Measurements from ENCODE around the gene MATCAP1. TPM values are rescaled to one million over a fixed set of nuclear protein-coding genes. Genes with fewer than 3 reads are reported as not detected.

Gene MATCAP1
- total and polyA plus RNA-seq, 4 donors, result 1.5 to 4.8 (median 3.2) TPM

- Histone ChIP-seq H3K4me1 (ENCODE audit: control insufficient read depth in 4 of 4, insufficient read depth in 4 of 4, low read length in 3 of 4) (peaks cover 13 to 41% (median 25%) of the 10 kb centered on the region in 4 donors), H3K27ac (ENCODE audit: low read depth in 1 of 2, low read length in 2 of 2) (no peak overlapping the region), H3K4me3 (ENCODE audit: low read depth in 1 of 3, low read length in 3 of 3) (no peak overlapping the region), H3K36me3 (ENCODE audit: control insufficient read depth in 4 of 4, insufficient read depth in 3 of 4, low read depth in 1 of 4, low read length in 3 of 4) (no peaks in the 10 kb centered on the region), H3K27me3 (ENCODE audit: control insufficient read depth in 4 of 4, insufficient read depth in 4 of 4, low read length in 3 of 4) (no peaks in the 10 kb centered on the region), H3K9ac (ENCODE audit: low read depth in 1 of 2, low read length in 2 of 2) (no peak overlapping the region), H3K9me3 (ENCODE audit: control insufficient read depth in 4 of 4, low read length in 3 of 4) (no peaks in the 10 kb centered on the region)
- WGBS, result 67% methylated on average over 2 of the region's 2 CpGs
- TF ChIP-seq SP1 (IDR thresholded peaks at IDR 0.05) (no peak), RXRA (IDR thresholded peaks at IDR 0.05) (no peak), YY1 (IDR thresholded peaks at IDR 0.05) (no peak), CTCF (IDR thresholded peaks at IDR 0.05; ENCODE audit: low read depth, low read length, missing input control) (no peak), REST (IDR thresholded peaks at IDR 0.05) (no peak), JUND (IDR thresholded peaks at IDR 0.05) (no peak), ZBTB33 (IDR thresholded peaks at IDR 0.05) (no peak), HNF4A (conservative IDR thresholded peaks at IDR 0.05) (no peak)
- no peak for DNase-seq (ENCODE audit: low spot score)
These were observed 2.4 kb downstream of the MATCAP1 start for GRCh38 chr16:67181346-67181745.

- no peaks in the 10 kb centered on the region for H3K9me3 ChIP-seq (ENCODE audit: control insufficient read depth in 4 of 4, low read length in 3 of 4)
- no peak overlapping the region for H3K27ac ChIP-seq (ENCODE audit: low read depth in 1 of 2, low read length in 2 of 2)
- DNase-seq (ENCODE audit: low spot score), result no peak
- H3K9ac ChIP-seq (ENCODE audit: low read depth in 1 of 2, low read length in 2 of 2), result no peak overlapping the region
- H3K27me3 ChIP-seq (ENCODE audit: control insufficient read depth in 4 of 4, insufficient read depth in 4 of 4, low read length in 3 of 4), result no peaks in the 10 kb centered on the region
- no peak overlapping the region for H3K4me3 ChIP-seq (ENCODE audit: low read depth in 1 of 3, low read length in 3 of 3)
- 94% methylated on average over 16 of the region's 16 CpGs for WGBS
- H3K4me1 ChIP-seq (ENCODE audit: control insufficient read depth in 4 of 4, insufficient read depth in 4 of 4, low read length in 3 of 4), result peaks cover 11 to 34% (median 18%) of the 10 kb centered on the region in 4 donors
- no peak for TF ChIP-seq HNF4G (IDR thresholded peaks at IDR 0.05)
- TF ChIP-seq GABPA (IDR thresholded peaks at IDR 0.05 in 1 of 2, conservative IDR thresholded peaks at IDR 0.05 in 1 of 2), result no peak
- TF ChIP-seq EGR1 (IDR thresholded peaks at IDR 0.05; ENCODE audit: low read depth in 2 of 2), result no peak
- TF ChIP-seq NR2F2 (IDR thresholded peaks at IDR 0.05), result no peak
- no peak for TF ChIP-seq TAF1 (conservative IDR thresholded peaks at IDR 0.05)
- no peak for TF ChIP-seq REST (IDR thresholded peaks at IDR 0.05)
- no peak for TF ChIP-seq ZBTB33 (IDR thresholded peaks at IDR 0.05)
- H3K36me3 ChIP-seq (ENCODE audit: control insufficient read depth in 4 of 4, insufficient read depth in 3 of 4, low read depth in 1 of 4, low read length in 3 of 4), result no peaks in the 10 kb centered on the region
These were observed 3.6 kb downstream of the MATCAP1 start for GRCh38 chr16:67180166-67180565.

Data from liver (tissue), 9 donors.